ENCODE measurements around the gene CAP2. TPM values are rescaled to one million over a fixed set of nuclear protein-coding genes. Genes with fewer than 3 reads are reported as not detected.
"Not testable (repeated sequence)": the region's sequence is repeated elsewhere in the genome, so short reads cannot be mapped to it uniquely, and the experiment has no call there.

CAP2 gene
- total RNA-seq, 1 experiment from 2014 or later, result 37.0 TPM

- POLR2A ChIA-PET, result no interaction called here
- intact Hi-C loops (cut with micrococcal nuclease; ENCODE audit: unreplicated experiment) (no loop called here), in situ Hi-C loops (cut with HindIII; ENCODE audit: low pct_unique_long_range_greater_than_20kb, low sequenced_read_pairs) (no loop called here)
- ATAC-seq (no peak), DNase-seq (ENCODE audit: low read depth, low spot score) (no peak)
- Histone ChIP-seq H3K27ac (ENCODE audit: low read length) (no peak overlapping the region), H3K9me3 (ENCODE audit: control insufficient read depth, insufficient read depth, low read depth, low read length) (no peaks in the 10 kb centered on the region), H3K4me1 (ENCODE audit: control insufficient read depth, insufficient read depth, low read length) (no peaks in the 10 kb centered on the region), H3K27me3 (ENCODE audit: control insufficient read depth, insufficient read depth, low read length) (no peaks in the 10 kb centered on the region), H3K36me3 (ENCODE audit: control insufficient read depth, insufficient read depth, low read length) (peaks cover 5% of the 10 kb centered on the region; the same call in 1 of the 2 replicates), H3K4me3 (ENCODE audit: low read depth in 2 of 2, low read length in 2 of 2) (no peak overlapping the region)
- BruUV-seq (replicated peaks), result no TSS peak
- CTCF ChIA-PET, result no interaction called here
- TF ChIP-seq CTCF (IDR thresholded peaks at IDR 0.05) (no peak), SIN3A (IDR thresholded peaks at IDR 0.05; ENCODE audit: borderline replicate concordance, insufficient read depth, low read depth, low read length) (no peak), REST (IDR thresholded peaks at IDR 0.05; ENCODE audit: insufficient read depth in 1 of 2, low read depth in 2 of 2, low read length in 1 of 2) (no peak), POLR2AphosphoS5 (IDR thresholded peaks at IDR 0.05; ENCODE audit: low read depth, low read length) (no peak), TCF7L2 (IDR thresholded peaks at IDR 0.05; ENCODE audit: low read depth, low read length) (no peak)
These were observed 33.7 kb downstream of the CAP2 start for GRCh38 chr6:17427062-17427461.

GRCh38 chr6:17427617-17428016 is 34.2 kb downstream of the CAP2 start:
- in situ Hi-C loops (cut with HindIII; ENCODE audit: low pct_unique_long_range_greater_than_20kb, low sequenced_read_pairs), result no loop called here
- DNase-seq (ENCODE audit: low read depth, low spot score), result no peak
- intact Hi-C loops (cut with micrococcal nuclease; ENCODE audit: unreplicated experiment), result no loop called here
- ATAC-seq, result no peak
- no peak overlapping the region for H3K4me3 ChIP-seq (ENCODE audit: low read depth in 2 of 2, low read length in 2 of 2)
- TF ChIP-seq SIN3A (IDR thresholded peaks at IDR 0.05; ENCODE audit: borderline replicate concordance, insufficient read depth, low read depth, low read length) (no peak), POLR2AphosphoS5 (IDR thresholded peaks at IDR 0.05; ENCODE audit: low read depth, low read length) (no peak), REST (IDR thresholded peaks at IDR 0.05; ENCODE audit: insufficient read depth in 1 of 2, low read depth in 2 of 2, low read length in 1 of 2) (no peak), TCF7L2 (IDR thresholded peaks at IDR 0.05; ENCODE audit: low read depth, low read length) (no peak), CTCF (IDR thresholded peaks at IDR 0.05) (no peak)
- no peaks in the 10 kb centered on the region for H3K4me1 ChIP-seq (ENCODE audit: control insufficient read depth, insufficient read depth, low read length)
- ChIA-PET POLR2A (no interaction called here), CTCF (no interaction called here)
- no peaks in the 10 kb centered on the region for H3K9me3 ChIP-seq (ENCODE audit: control insufficient read depth, insufficient read depth, low read depth, low read length)
- no peaks in the 10 kb centered on the region for H3K27me3 ChIP-seq (ENCODE audit: control insufficient read depth, insufficient read depth, low read length)
- H3K27ac ChIP-seq (ENCODE audit: low read length), result no peak overlapping the region
- H3K36me3 ChIP-seq (ENCODE audit: control insufficient read depth, insufficient read depth, low read length), result peaks cover 5% of the 10 kb centered on the region; the same call in 1 of the 2 replicates
- BruUV-seq (replicated peaks), result no TSS peak

- CTCF ChIA-PET; POLR2A ChIA-PET; H3K27me3 ChIP-seq (ENCODE audit: control insufficient read depth, insufficient read depth, low read length); H3K36me3 ChIP-seq (ENCODE audit: control insufficient read depth, insufficient read depth, low read length); H3K4me3 ChIP-seq (ENCODE audit: low read depth in 2 of 2, low read length in 2 of 2); H3K9me3 ChIP-seq (ENCODE audit: control insufficient read depth, insufficient read depth, low read depth, low read length); in situ Hi-C loops (cut with HindIII; ENCODE audit: low pct_unique_long_range_greater_than_20kb, low sequenced_read_pairs); H3K4me1 ChIP-seq (ENCODE audit: control insufficient read depth, insufficient read depth, low read length); H3K27ac ChIP-seq (ENCODE audit: low read length); DNase-seq (ENCODE audit: low read depth, low spot score); ATAC-seq; intact Hi-C loops (cut with micrococcal nuclease; ENCODE audit: unreplicated experiment); BruUV-seq (replicated peaks): not testable (repeated sequence)
These were observed 35.3 kb downstream of the CAP2 start for GRCh38 chr6:17428595-17429120.
